GM12892 (cell line): Measurements from ENCODE around the gene ADORA2B.

Experiments used
- POLR2A ChIP-seq: IDR thresholded peaks from 2 replicates; pipeline ENCODE4 v1.6.1; 2011; ENCODE audit warnings: low read depth, low read length, control low read depth
- POLR2AphosphoS5 ChIP-seq: IDR thresholded peaks from 2 replicates; pipeline ENCODE4 v1.6.1; 2011; ENCODE audit warnings: low read depth, low read length, control low read depth
- TAF1 ChIP-seq: IDR thresholded peaks from 2 replicates; pipeline ENCODE4 v1.6.1; 2011; ENCODE audit warnings: low read depth, mild to moderate bottlenecking, control low read depth, low read length, borderline replicate concordance

DNA sequence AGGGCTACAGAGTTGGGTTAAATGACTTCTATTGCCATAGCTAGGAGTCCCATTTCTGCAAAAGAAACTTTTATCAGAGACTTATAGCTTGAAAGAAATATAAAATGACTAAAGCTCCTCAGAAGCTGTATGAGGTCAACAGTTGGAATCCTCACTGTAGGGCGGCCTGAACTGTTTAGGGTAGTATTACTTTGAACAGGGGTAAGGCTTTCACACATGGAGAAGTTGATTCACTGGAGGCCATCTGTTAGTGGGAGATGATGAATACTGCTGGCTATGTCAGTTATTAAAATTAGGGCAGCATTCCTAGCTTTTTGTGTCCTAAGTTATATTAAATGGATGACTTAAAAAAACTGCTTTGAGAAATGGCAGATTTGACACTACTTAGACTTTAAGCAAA is 60.7 kb downstream of the ADORA2B start:
- TF ChIP-seq POLR2A (no peak), TAF1 (no peak), POLR2AphosphoS5 (no peak)
